GM12864 (cell line): ENCODE data around the gene SBK3.
"Not testable (repeated sequence)": the region's sequence is repeated elsewhere in the genome, so short reads cannot be mapped to it uniquely, and the experiment has no call there.

Experiments
- DNase-seq: peaks from one replicate; pipeline ENCODE4 v3.0.0-alpha.2; 2011; ENCODE audit warnings: low read depth
- H3K4me3 ChIP-seq: 2 replicates; pipeline ENCODE4 v1.5.1; 2011; ENCODE audit warnings: mild to moderate bottlenecking, low read depth, low read length, control low read depth
- TF ChIP-seq, protein P1 (sequence below): IDR thresholded peaks from 2 replicates; pipeline ENCODE4 v1.5.1; 2011; ENCODE audit warnings: low read depth, mild to moderate bottlenecking, moderate library complexity, low read length, control low read depth, inconsistent platforms; ENCODE audit errors: missing control alignments

Gene SBK3

DNA sequence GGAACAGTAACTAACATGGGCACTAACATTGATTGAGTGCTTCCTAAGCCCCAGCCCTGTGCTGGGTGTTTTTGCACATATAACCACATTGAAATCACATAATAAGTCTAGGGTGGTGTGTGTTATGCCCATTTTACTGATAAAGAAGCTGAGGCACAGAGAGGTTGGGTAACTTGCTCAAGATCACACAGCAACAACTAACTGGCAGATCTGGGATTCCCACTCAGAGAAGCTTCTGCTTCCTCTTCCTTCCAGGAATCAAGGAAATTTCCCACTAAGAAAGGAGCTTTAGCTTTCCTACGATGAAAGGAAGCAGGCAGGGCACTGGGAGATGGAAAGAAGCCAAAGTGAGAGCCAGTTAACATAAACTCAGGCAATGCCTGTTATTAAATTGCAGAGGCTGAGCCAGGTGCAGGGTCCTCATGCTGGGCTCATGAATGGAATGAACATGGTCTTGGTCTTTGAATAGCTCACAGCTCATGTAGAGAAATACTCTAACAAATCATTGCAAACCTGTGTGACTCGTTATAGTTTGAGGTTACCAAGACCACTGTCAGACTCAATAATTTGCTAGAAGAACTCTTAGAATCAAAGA lies 47.0 kb downstream of the SBK3 start:
- DNase-seq: no peak
- no peak overlapping the region for H3K4me3 ChIP-seq
- TF ChIP-seq, protein P1, sequence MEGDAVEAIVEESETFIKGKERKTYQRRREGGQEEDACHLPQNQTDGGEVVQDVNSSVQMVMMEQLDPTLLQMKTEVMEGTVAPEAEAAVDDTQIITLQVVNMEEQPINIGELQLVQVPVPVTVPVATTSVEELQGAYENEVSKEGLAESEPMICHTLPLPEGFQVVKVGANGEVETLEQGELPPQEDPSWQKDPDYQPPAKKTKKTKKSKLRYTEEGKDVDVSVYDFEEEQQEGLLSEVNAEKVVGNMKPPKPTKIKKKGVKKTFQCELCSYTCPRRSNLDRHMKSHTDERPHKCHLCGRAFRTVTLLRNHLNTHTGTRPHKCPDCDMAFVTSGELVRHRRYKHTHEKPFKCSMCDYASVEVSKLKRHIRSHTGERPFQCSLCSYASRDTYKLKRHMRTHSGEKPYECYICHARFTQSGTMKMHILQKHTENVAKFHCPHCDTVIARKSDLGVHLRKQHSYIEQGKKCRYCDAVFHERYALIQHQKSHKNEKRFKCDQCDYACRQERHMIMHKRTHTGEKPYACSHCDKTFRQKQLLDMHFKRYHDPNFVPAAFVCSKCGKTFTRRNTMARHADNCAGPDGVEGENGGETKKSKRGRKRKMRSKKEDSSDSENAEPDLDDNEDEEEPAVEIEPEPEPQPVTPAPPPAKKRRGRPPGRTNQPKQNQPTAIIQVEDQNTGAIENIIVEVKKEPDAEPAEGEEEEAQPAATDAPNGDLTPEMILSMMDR: no peak

DNA sequence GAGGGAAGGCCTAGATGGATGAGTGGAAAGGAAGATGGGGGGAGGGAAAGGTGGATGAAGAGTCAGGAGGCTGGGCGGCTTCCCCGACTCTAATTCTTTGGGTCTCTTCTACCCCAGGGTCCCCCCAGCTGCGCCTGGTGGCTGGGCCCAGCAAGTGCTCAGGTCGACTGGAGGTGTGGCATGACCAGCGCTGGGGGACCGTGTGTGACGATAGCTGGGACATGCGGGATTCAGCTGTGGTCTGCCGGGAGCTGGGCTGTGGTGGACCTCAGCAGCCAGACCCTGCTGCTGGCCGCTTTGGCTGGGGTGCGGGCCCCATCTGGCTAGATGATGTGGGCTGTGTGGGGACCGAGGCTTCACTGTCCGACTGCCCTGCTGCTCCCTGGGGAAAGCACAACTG lies 47.6 kb downstream of the SBK3 start:
- H3K4me3 ChIP-seq: no peak overlapping the region
- no peak for DNase-seq
- TF ChIP-seq, protein P1: no peak

DNA sequence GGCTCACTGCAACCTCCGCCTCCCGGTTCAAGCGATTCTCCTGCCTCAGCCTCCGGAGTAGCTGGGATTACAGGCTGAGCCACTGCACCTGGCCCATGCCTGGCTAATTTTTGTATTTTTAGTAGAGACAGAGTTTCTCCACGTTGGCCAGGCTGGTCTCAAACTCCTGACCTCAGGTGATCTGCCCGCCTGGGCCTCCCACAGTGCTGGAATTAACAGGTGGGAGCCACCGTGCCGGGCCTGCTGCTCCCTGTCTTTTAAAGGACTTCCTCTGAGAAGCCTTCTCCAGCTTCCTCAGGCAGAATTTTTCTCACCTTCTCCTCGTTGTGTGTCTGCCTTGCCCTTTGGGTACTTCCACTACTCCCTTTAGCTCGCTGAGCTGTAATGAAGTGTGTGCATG lies 48.5 kb downstream of the SBK3 start:
- not testable (repeated sequence) for H3K4me3 ChIP-seq, DNase-seq

DNA sequence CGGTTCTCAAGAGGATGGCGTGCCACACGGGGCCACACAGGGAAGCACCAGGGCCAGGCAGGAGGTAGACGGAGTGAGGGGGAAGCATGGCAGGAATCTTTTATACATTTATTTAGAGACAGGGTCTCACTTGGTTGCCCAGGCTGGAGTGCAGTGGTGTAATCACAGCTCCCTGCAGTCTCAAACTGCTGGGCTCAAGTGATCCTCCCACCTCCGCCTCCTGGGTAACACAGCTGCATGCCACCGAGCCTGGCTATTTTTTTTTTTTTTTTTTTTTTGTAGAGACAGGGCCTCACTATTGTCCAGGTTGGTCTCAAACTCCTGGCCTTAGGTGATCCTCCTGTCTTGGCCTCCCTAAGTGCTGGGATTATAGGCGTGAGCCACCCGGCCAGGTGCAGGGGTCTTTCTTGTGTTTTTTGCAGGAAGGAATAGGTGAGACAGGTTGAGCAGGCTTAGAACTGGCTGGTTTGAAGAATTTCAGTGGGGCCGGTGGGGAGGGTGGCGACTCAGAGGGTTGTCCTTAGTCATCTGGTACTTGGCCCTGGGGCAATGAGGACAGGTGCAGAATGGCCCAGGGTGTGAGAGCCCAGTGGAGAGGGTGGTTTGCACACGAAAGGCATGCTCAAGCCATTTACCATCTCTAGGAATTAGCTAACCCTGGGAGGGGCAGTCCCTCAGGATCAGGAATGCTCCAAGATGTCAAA lies 49.5 kb downstream of the SBK3 start:
- H3K4me3 ChIP-seq: no peak overlapping the region
- DNase-seq: no peak
- TF ChIP-seq, protein P1: no peak

DNA sequence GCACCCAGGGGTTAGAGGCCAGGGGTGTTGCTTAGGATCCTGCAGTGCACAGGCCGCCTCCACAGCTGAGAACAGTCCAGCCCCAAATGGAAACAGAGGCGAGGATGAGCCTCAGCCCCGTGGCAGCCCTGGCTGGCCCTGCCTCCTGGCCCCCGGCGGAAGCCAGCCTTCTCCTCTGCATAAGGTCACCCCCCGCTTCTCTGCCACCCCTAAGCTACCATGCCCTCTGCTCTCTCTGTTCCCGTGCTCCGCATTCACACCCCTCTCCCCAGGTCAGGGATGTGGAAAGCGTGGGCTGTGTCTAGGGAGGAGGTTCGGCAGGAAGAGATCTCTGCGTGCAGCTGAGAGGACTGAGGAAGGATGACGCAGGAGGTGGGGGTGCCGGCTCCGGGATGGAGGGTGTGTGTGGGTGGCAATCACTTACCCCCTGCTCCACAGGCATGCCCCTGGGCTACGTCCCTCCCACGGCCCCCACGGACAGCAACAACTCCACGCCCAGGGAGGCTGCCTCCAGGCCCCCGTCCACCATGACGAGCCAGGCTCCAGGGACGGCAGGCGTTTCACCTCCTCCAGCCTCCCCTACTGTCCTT lies 51.1 kb downstream of the SBK3 start:
- H3K4me3 ChIP-seq: no peak overlapping the region; the same call in 1 of the 2 replicates
- no peak for DNase-seq
- TF ChIP-seq, protein P1: no peak

DNA sequence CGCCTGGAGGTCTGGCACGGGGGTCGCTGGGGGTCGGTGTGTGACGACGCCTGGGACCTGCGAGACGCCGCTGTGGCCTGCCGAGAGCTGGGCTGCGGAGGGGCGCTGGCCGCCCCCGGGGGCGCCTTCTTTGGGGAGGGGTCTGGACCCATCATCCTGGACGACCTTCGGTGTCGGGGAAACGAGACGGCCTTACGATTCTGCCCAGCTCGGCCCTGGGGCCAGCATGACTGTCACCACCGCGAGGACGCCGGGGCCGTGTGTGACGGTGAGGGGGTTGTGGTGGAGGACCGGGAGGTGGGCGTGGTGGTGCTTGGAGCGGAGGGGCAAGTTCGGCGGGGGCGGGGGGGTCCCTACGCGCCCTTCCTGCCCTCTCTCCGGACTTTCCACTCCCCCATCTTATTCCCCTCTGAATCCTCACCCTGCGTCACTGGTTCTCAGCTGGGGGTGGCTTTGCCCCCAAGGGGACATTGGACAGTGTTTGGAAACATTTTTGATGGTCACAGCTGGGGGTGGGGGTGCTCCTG lies 51.6 kb downstream of the SBK3 start:
- TF ChIP-seq, protein P1: no peak
- no peak overlapping the region for H3K4me3 ChIP-seq
- DNase-seq: no peak

DNA sequence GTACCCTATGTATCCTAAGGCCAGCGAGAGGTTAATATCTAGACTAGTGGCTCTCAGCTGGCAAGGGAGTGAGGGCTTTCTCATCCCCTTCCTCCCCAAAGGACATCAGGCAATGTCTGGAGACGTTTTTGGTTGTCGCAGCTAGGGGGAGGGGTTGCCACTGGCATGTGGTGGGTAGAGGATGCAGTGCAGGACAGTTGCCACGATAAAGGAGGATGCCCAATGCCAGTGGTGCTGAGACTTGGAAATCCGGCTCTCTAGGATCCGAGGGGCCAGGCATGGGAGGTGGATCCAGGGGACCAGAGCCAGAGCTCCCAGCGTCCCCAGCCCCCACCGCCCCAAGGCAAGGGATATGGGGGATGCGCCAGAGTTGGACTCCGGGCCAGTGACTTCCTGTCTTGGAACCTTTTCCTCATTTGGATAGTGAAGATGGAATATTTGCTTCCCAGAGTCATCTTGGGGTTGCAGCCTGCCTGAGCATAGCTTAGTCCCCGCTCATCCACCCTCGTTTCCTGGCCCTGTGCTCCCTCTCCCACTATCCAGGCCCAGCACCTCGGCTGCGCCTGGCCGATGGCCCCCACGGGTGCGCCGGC lies 52.2 kb downstream of the SBK3 start:
- TF ChIP-seq, protein P1: no peak
- no peak for DNase-seq
- H3K4me3 ChIP-seq: no peak overlapping the region
